ENCODE measurements around the gene OXGR1.
"Not testable (repeated sequence)": the region's sequence is repeated elsewhere in the genome, so short reads cannot be mapped to it uniquely, and the experiment has no call there.

OXGR1 gene

GRCh38 chr13:97005625-97006262, 11.5 kb upstream of the OXGR1 start:
- DNase-seq (ENCODE audit: low spot score) = no peak

GRCh38 chr13:97004886-97005285, 10.6 kb upstream of the OXGR1 start:
- no peak for DNase-seq (ENCODE audit: low spot score)

GRCh38 chr13:97004096-97004876, 10.0 kb upstream of the OXGR1 start:
- no peak for DNase-seq (ENCODE audit: low spot score)

GRCh38 chr13:97003071-97003470, 8.8 kb upstream of the OXGR1 start:
- no peak for DNase-seq (ENCODE audit: low spot score)

- no peak for DNase-seq (ENCODE audit: low spot score)
These were observed 8.3 kb upstream of the OXGR1 start for GRCh38 chr13:97002581-97002980.

- DNase-seq (ENCODE audit: low spot score) = no peak
These were observed 7.4 kb upstream of the OXGR1 start for GRCh38 chr13:97001636-97002035.

- no peak for DNase-seq (ENCODE audit: low spot score)
These were observed 6.1 kb upstream of the OXGR1 start for GRCh38 chr13:97000295-97000925.

- no peak for DNase-seq (ENCODE audit: low spot score)
These were observed 4.8 kb upstream of the OXGR1 start for GRCh38 chr13:96999091-96999490.

GRCh38 chr13:96998051-96998450, 3.8 kb upstream of the OXGR1 start:
- no peak for DNase-seq (ENCODE audit: low spot score)

GRCh38 chr13:96996886-96997285, 2.6 kb upstream of the OXGR1 start:
- no peak for DNase-seq (ENCODE audit: low spot score)

- DNase-seq (ENCODE audit: low spot score) = no peak
These were observed 1.8 kb upstream of the OXGR1 start for GRCh38 chr13:96996107-96996506.

GRCh38 chr13:96994858-96995243, 575 bp upstream of the OXGR1 start:
- DNase-seq (ENCODE audit: low spot score) = no peak

GRCh38 chr13:96993634-96994016, 651 bp downstream of the OXGR1 start:
- DNase-seq (ENCODE audit: low spot score) = no peak

- no peak for DNase-seq (ENCODE audit: low spot score)
These were observed 1.6 kb downstream of the OXGR1 start for GRCh38 chr13:96992633-96993032.

GRCh38 chr13:96991072-96991471, 3.2 kb downstream of the OXGR1 start:
- no peak for DNase-seq (ENCODE audit: low spot score)

- no peak for DNase-seq (ENCODE audit: low spot score)
These were observed 5.8 kb downstream of the OXGR1 start for GRCh38 chr13:96988441-96988840.

GRCh38 chr13:96984051-96984508, 10.2 kb downstream of the OXGR1 start:
- no peak for DNase-seq (ENCODE audit: low spot score)

GRCh38 chr13:96982672-96983071, 11.6 kb downstream of the OXGR1 start:
- DNase-seq (ENCODE audit: low spot score) = no peak

GRCh38 chr13:96979861-96980260, 14.4 kb downstream of the OXGR1 start:
- not testable (repeated sequence) for DNase-seq (ENCODE audit: low spot score)

GRCh38 chr13:96968027-96968426, 26.2 kb downstream of the OXGR1 start:
- DNase-seq (ENCODE audit: low spot score) = no peak

GRCh38 chr13:96967248-96967745, 27.0 kb downstream of the OXGR1 start:
- no peak for DNase-seq (ENCODE audit: low spot score)

- DNase-seq (ENCODE audit: low spot score) = no peak
These were observed 27.7 kb downstream of the OXGR1 start for GRCh38 chr13:96966415-96967102.

All from CD4-positive, alpha-beta T cell treated with Interleukin-6 at 100 ng/mL for 8 hours (primary cell).